Progenitor cell of endocrine pancreas (in vitro differentiated cells): ENCODE measurements around the gene ATP1A1. TPM values are rescaled to one million over a fixed set of nuclear protein-coding genes. Genes with fewer than 3 reads are reported as not detected.

ENCODE experiments used
- DNase-seq: peaks from one replicate; pipeline ENCODE4 v3.0.0; 2021; ENCODE audit warnings: low spot score; ENCODE audit not compliant: unreplicated experiment
- H3K27ac Mint-ChIP-seq: 2 replicates; pipeline ENCODE4 v1.8.0; 2021; ENCODE audit warnings: mild to moderate bottlenecking, moderate library complexity, mixed read lengths
- H3K27me3 Mint-ChIP-seq: 2 replicates; pipeline ENCODE4 v1.8.0; 2021; ENCODE audit warnings: mixed read lengths
- H3K36me3 Mint-ChIP-seq: 2 replicates; pipeline ENCODE4 v1.8.0; 2022; ENCODE audit warnings: mixed read lengths; ENCODE audit not compliant: insufficient read depth
- H3K4me1 Mint-ChIP-seq: 2 replicates; pipeline ENCODE4 v1.8.0; 2021; ENCODE audit warnings: low read depth, mixed read lengths
- H3K4me3 Mint-ChIP-seq: 2 replicates; pipeline ENCODE4 v1.8.0; 2021; ENCODE audit warnings: low read depth, mild to moderate bottlenecking, moderate library complexity, mixed read lengths
- H3K9me3 Mint-ChIP-seq: 2 replicates; pipeline ENCODE4 v1.8.0; 2021; ENCODE audit warnings: low read depth, mixed read lengths
- CTCF ChIP-seq: fragments of 200-600 bp; sonication (generic); IDR thresholded peaks from one replicate; pipeline ENCODE4 v1.5.0; 2021; ENCODE audit warnings: antibody characterized with exemption, mild to moderate bottlenecking; ENCODE audit not compliant: unreplicated experiment
- total RNA-seq: library from RNA; stranded (reverse); gene quantifications from 2 replicates; pipeline ENCODE4 v1.2.1, GENCODE V29; 2021

The ATP1A1 gene
- total RNA-seq, 1 donor from 2014 or later, result 332 TPM

GRCh38 chr1:116435806-116436610 is 63.0 kb downstream of the ATP1A1 start:
- Mint-ChIP-seq H3K9me3 (peaks cover 3% of the 10 kb centered on the region), H3K27me3 (no peaks in the 10 kb centered on the region), H3K4me1 (peaks cover 21% of the 10 kb centered on the region), H3K4me3 (no peak overlapping the region), H3K27ac (no peak overlapping the region), H3K36me3 (no peaks in the 10 kb centered on the region)
- no peak for TF ChIP-seq CTCF
- no peak for DNase-seq

- Mint-ChIP-seq H3K27ac (no peak overlapping the region), H3K36me3 (no peaks in the 10 kb centered on the region), H3K4me1 (peaks cover 21% of the 10 kb centered on the region), H3K9me3 (peaks cover 3% of the 10 kb centered on the region), H3K27me3 (peaks cover 2% of the 10 kb centered on the region), H3K4me3 (no peak overlapping the region)
- TF ChIP-seq CTCF, result no peak
- no peak for DNase-seq
Observed at GRCh38 chr1:116436611-116436970, 63.5 kb downstream of the ATP1A1 start.

DNA sequence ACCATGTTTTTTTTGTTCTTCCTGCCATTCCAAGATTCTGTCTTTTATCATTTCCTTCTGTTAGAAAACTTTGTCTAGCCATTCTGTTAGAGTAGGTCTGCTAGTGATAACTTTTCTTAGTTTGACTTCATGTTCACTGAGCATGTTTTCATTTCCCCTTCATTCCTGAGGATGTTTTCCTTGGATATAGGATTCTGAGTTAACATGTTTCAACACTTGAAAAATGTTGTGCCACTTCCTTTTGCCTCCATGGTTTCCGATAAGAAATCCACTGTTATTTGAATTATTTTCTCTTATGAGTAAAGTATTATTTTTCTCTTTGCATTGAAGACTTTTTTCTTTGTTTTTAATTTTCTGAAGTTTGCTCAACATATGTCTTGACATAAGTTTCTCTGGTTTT is 66.7 kb downstream of the ATP1A1 start:
- H3K4me3 Mint-ChIP-seq, result no peak overlapping the region
- H3K27ac Mint-ChIP-seq, result no peak overlapping the region
- H3K4me1 Mint-ChIP-seq, result peaks cover 4% of the 10 kb centered on the region
- TF ChIP-seq CTCF, result no peak
- peaks cover 1% of the 10 kb centered on the region for H3K9me3 Mint-ChIP-seq
- peaks cover 2% of the 10 kb centered on the region for H3K27me3 Mint-ChIP-seq
- no peaks in the 10 kb centered on the region for H3K36me3 Mint-ChIP-seq
- DNase-seq, result no peak

GRCh38 chr1:116440731-116441130 is 67.7 kb downstream of the ATP1A1 start:
- Mint-ChIP-seq H3K4me3 (no peak overlapping the region), H3K9me3 (no peaks in the 10 kb centered on the region), H3K36me3 (no peaks in the 10 kb centered on the region), H3K27ac (no peak overlapping the region), H3K27me3 (peaks cover 2% of the 10 kb centered on the region), H3K4me1 (peaks cover 4% of the 10 kb centered on the region)
- no peak for TF ChIP-seq CTCF
- DNase-seq, result no peak

DNA sequence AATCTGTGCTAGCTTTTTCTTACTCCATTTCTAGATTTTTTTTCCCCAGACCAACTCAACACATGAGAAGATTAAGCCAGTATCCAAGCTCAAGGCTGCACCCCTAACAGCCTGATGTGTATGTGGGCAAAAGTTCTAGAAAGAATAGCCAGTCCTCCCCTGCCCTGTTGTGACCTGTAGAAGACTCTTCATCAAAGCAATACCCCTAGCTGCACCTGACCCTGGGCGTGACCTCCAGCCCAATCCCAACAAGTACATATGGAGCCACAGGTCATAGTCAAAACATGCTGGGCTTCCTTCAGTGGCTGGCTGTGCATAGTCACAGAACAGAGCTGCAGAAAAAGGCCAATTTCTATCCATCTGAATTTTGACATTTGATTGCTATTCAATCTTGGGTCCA is 72.5 kb downstream of the ATP1A1 start:
- no peak overlapping the region for H3K27ac Mint-ChIP-seq

More for the DNA sequence above, 72.5 kb downstream of the ATP1A1 start:
- Mint-ChIP-seq H3K4me1 (peaks cover 9% of the 10 kb centered on the region), H3K36me3 (no peaks in the 10 kb centered on the region), H3K4me3 (no peak overlapping the region), H3K9me3 (no peaks in the 10 kb centered on the region), H3K27me3 (peaks cover 2% of the 10 kb centered on the region)
- no peak for TF ChIP-seq CTCF
- no peak for DNase-seq
